CD14-positive monocyte (primary cell): ENCODE results near the gene CFAP107. TPM values are rescaled to one million over a fixed set of nuclear protein-coding genes. Genes with fewer than 3 reads are reported as not detected.

Experiments
- DNase-seq, 3 donors: peaks; one replicate each; pipeline ENCODE4 v3.0.0-alpha.2; 2011 to 2022
- H2AFZ ChIP-seq: 2 replicates; pipeline ENCODE4 v1.6.0; 2012; ENCODE audit warnings: mild to moderate bottlenecking, low read depth, low read length, inconsistent platforms; ENCODE audit not compliant: insufficient read depth, poor library complexity, severe bottlenecking
- H3K27ac ChIP-seq, 2 donors: 1 replicate in 1 of 2; 2 replicates in 1 of 2; pipeline ENCODE4 v1.5.1; 2012 to 2013; ENCODE audit warnings: low read length in 2 of 2, control low read depth in 1 of 2, inconsistent platforms in 1 of 2, low read depth in 1 of 2, mild to moderate bottlenecking in 1 of 2
- H3K27me3 ChIP-seq, 2 donors: one replicate each; pipeline versions ENCODE4 v1.6.0 to v1.6.1; 2011 to 2013; ENCODE audit warnings: low read length in 2 of 2; ENCODE audit not compliant: control insufficient read depth in 2 of 2, insufficient read depth in 2 of 2
- H3K36me3 ChIP-seq, 2 donors: replicated peaks in 1 of 2; 1 replicate in 1 of 2; 2 replicates in 1 of 2; pipeline versions ENCODE4 v1.5.1 to v1.6.1; 2012 to 2013; ENCODE audit warnings: low read length in 2 of 2, control low read depth in 1 of 2, inconsistent platforms in 1 of 2, mild to moderate bottlenecking in 1 of 2; ENCODE audit not compliant: insufficient read depth in 2 of 2, control insufficient read depth in 1 of 2
- H3K4me1 ChIP-seq, 2 donors: 1 replicate in 1 of 2; 2 replicates in 1 of 2; pipeline versions ENCODE4 v1.5.1 to v1.6.1; 2012 to 2013; ENCODE audit warnings: low read length in 2 of 2, control low read depth in 1 of 2, inconsistent platforms in 1 of 2, mild to moderate bottlenecking in 1 of 2, moderate library complexity in 1 of 2; ENCODE audit not compliant: insufficient read depth in 2 of 2, control insufficient read depth in 1 of 2
- H3K4me2 ChIP-seq: replicated peaks from 2 replicates; pipeline ENCODE3; 2012; ENCODE audit warnings: low read length, moderate library complexity, mild to moderate bottlenecking; ENCODE audit not compliant: poor library complexity, severe bottlenecking; ENCODE audit errors: extremely low read depth
- H3K4me3 ChIP-seq, 3 experiments: fragments of 200-600 bp in 1 of 3; sonication (generic) in 1 of 3; replicated peaks in 1 of 3; 1 replicate in 2 of 3; 2 replicates in 1 of 3; pipeline ENCODE4 v1.5.1; 2011 to 2013; ENCODE audit warnings: low read length in 3 of 3, mild to moderate bottlenecking in 3 of 3, control low read depth in 2 of 3, low read depth in 2 of 3, inconsistent platforms in 1 of 3, moderate library complexity in 1 of 3
- H3K79me2 ChIP-seq: 2 replicates; pipeline ENCODE4 v1.6.0; 2012; ENCODE audit warnings: mild to moderate bottlenecking, control low read depth, inconsistent platforms, low read length, moderate library complexity; ENCODE audit not compliant: insufficient read depth
- H3K9ac ChIP-seq: 2 replicates; pipeline ENCODE4 v1.6.0; 2017; ENCODE audit warnings: low read length, mild to moderate bottlenecking; ENCODE audit not compliant: insufficient read depth, poor library complexity, severe bottlenecking
- H3K9me3 ChIP-seq, 2 donors: replicated peaks in 1 of 2; 1 replicate in 1 of 2; 2 replicates in 1 of 2; pipeline versions ENCODE4 v1.5.1 to v1.6.1; 2012 to 2013; ENCODE audit warnings: low read length in 2 of 2, control low read depth in 1 of 2; ENCODE audit not compliant: control insufficient read depth in 1 of 2, insufficient read depth in 1 of 2
- H4K20me1 ChIP-seq: 2 replicates; pipeline ENCODE4 v1.6.0; 2012; ENCODE audit warnings: mild to moderate bottlenecking, low read length, control low read depth, moderate library complexity; ENCODE audit not compliant: insufficient read depth
- H3K27ac Mint-ChIP-seq, 7 donors: one replicate each; pipeline ENCODE4 v1.8.0; 2020; ENCODE audit warnings: mild to moderate bottlenecking in 7 of 7, mixed read lengths in 7 of 7, moderate library complexity in 6 of 7, inconsistent platforms in 2 of 7
- H3K27me3 Mint-ChIP-seq, 3 donors: one replicate each; pipeline ENCODE4 v1.8.0; 2021 to 2022; ENCODE audit warnings: low read depth in 3 of 3, mild to moderate bottlenecking in 3 of 3, mixed read lengths in 3 of 3, moderate library complexity in 3 of 3, inconsistent platforms in 1 of 3
- H3K36me3 Mint-ChIP-seq, 2 donors: one replicate each; pipeline ENCODE4 v1.8.0; 2020; ENCODE audit warnings: mixed read lengths in 2 of 2, inconsistent platforms in 1 of 2, mild to moderate bottlenecking in 1 of 2
- H3K4me1 Mint-ChIP-seq: one replicate; pipeline ENCODE4 v1.8.0; 2020; ENCODE audit warnings: mild to moderate bottlenecking, mixed read lengths
- H3K4me3 Mint-ChIP-seq, 2 donors: one replicate each; pipeline ENCODE4 v1.8.0; 2020; ENCODE audit warnings: mild to moderate bottlenecking in 2 of 2, mixed read lengths in 2 of 2, moderate library complexity in 1 of 2
- H3K9me3 Mint-ChIP-seq, 7 donors: one replicate each; pipeline ENCODE4 v1.8.0; 2020 to 2022; ENCODE audit warnings: mixed read lengths in 7 of 7, mild to moderate bottlenecking in 6 of 7, moderate library complexity in 6 of 7, inconsistent platforms in 2 of 7
- WGBS: methylation state at CpG from one replicate; pipeline ENCODE4 v1.1.5; 2013; ENCODE audit warnings: missing lambda C conversion rate; ENCODE audit not compliant: insufficient coverage; 5-methylcytosine and 5-hydroxymethylcytosine counted together
- intact Hi-C, 2 donors: fragments of 100-400 bp; cut with micrococcal nuclease; formaldehyde crosslinking; loops; one replicate each; pipeline versions ENCODE4 v1.15.0 to v1.15.1; 2023
- polyA plus RNA-seq, 3 donors: library from polyadenylated mRNA; depleted of rRNA in 1 of 3; unstranded in 2 of 3; stranded (reverse) in 1 of 3; fragments of 300-500 nt in 2 of 3; fragments of >200 nt in 1 of 3; fragmentation: Illumina TruSeq in 2 of 3; gene quantifications; 1 replicate in 2 of 3; 2 replicates in 1 of 3; pipeline ENCODE4 v1.2.3, GENCODE V29; 2012 to 2021
- TF ChIP-seq, protein P1 (sequence below): fragments of 200-600 bp; IDR thresholded peaks from one replicate; pipeline ENCODE4 v1.8.0; 2022; ENCODE audit warnings: antibody characterized with exemption, mild to moderate bottlenecking

The CFAP107 gene
- polyA plus RNA-seq, 3 donors: not detected

DNA sequence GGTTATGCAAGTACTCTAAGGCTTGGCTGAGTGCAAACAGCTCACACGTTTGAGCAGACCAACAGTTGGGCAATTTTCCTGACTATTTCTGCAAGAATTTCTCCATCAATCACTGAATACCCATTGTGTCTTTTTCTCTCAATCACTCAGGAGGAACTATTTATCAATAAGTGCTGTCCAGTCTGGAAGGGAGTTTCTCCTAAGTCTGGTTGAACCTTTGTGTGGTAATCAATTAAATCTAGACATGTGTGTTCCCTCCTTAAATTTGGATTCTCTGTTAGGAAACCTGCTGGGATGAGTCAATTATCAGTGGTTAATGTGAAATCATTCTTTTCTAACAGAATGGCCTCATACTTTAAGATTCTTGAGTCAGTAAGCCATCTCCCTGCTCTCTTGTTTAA lies 36.9 kb upstream of the CFAP107 start:
- no peak overlapping the region for H3K27ac ChIP-seq
- DNase-seq: no peak
- Mint-ChIP-seq H3K27me3 (peaks cover 7 to 16% (median 11%) of the 10 kb centered on the region in 3 donors), H3K9me3 (peaks cover under 1 to 10% (median 3%) of the 10 kb centered on the region in 7 donors), H3K36me3 (no peaks in the 10 kb centered on the region), H3K27ac (no peak overlapping the region), H3K4me1 (peaks cover 5% of the 10 kb centered on the region), H3K4me3 (no peak overlapping the region)
- H3K4me2 ChIP-seq: no peak overlapping the region
- no peak overlapping the region for H2AFZ ChIP-seq
- H3K4me1 ChIP-seq: no peaks in the 10 kb centered on the region
- no peak overlapping the region for H3K4me3 ChIP-seq
- no peaks in the 10 kb centered on the region for H3K79me2 ChIP-seq
- H3K9ac ChIP-seq: no peak overlapping the region
- H3K27me3 ChIP-seq: peaks cover 0 to 3% of the 10 kb centered on the region in 2 donors
- H3K36me3 ChIP-seq: no peaks in the 10 kb centered on the region
- TF ChIP-seq, protein P1, sequence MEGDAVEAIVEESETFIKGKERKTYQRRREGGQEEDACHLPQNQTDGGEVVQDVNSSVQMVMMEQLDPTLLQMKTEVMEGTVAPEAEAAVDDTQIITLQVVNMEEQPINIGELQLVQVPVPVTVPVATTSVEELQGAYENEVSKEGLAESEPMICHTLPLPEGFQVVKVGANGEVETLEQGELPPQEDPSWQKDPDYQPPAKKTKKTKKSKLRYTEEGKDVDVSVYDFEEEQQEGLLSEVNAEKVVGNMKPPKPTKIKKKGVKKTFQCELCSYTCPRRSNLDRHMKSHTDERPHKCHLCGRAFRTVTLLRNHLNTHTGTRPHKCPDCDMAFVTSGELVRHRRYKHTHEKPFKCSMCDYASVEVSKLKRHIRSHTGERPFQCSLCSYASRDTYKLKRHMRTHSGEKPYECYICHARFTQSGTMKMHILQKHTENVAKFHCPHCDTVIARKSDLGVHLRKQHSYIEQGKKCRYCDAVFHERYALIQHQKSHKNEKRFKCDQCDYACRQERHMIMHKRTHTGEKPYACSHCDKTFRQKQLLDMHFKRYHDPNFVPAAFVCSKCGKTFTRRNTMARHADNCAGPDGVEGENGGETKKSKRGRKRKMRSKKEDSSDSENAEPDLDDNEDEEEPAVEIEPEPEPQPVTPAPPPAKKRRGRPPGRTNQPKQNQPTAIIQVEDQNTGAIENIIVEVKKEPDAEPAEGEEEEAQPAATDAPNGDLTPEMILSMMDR: no peak
- no peaks in the 10 kb centered on the region for H4K20me1 ChIP-seq
- no CpG with 5 or more reads among the region's 1 CpG for WGBS
- intact Hi-C loops: no loop called here
- H3K9me3 ChIP-seq: peaks cover 0 to under 1% of the 10 kb centered on the region in 2 donors

DNA sequence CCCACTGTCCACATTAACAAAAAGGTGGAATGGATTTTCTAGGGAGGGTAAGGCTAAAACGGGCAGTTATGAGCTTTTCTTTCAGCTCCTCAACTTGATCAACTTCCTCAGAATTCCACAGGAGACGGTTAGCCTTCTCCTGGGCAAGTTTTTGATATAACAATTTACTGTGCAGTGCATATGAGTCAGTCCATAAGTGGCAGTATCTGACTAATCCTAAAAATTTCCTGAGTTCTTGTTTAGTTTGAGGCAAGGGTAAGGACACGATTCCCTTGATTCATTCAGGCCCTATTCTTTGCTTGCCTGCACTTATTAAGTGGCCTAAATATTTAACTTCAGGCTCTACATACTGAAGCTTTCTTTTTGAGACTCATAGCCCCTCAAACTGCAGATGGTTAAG lies 36.3 kb upstream of the CFAP107 start:
- H3K79me2 ChIP-seq: no peaks in the 10 kb centered on the region
- H3K27me3 ChIP-seq: peaks cover 0 to 3% of the 10 kb centered on the region in 2 donors
- intact Hi-C loops: no loop called here
- no peak for DNase-seq
- H3K36me3 ChIP-seq: no peaks in the 10 kb centered on the region
- Mint-ChIP-seq H3K36me3 (no peaks in the 10 kb centered on the region), H3K27ac (no peak overlapping the region), H3K9me3 (peaks cover 0 to 6% (median 2%) of the 10 kb centered on the region in 7 donors), H3K27me3 (peaks cover 9 to 16% (median 11%) of the 10 kb centered on the region in 3 donors), H3K4me1 (peaks cover 5% of the 10 kb centered on the region), H3K4me3 (no peak overlapping the region)
- no peaks in the 10 kb centered on the region for H3K9me3 ChIP-seq
- H4K20me1 ChIP-seq: no peaks in the 10 kb centered on the region
- no CpG with 5 or more reads among the region's 3 CpGs for WGBS
- TF ChIP-seq, protein P1: no peak
- H3K4me1 ChIP-seq: no peaks in the 10 kb centered on the region
- H3K4me3 ChIP-seq: no peak overlapping the region
- H3K27ac ChIP-seq: no peak overlapping the region
- no peak overlapping the region for H2AFZ ChIP-seq
- H3K9ac ChIP-seq: no peak overlapping the region
- H3K4me2 ChIP-seq: no peak overlapping the region
